HL-60 (cell line): ENCODE results near the gene ZC3H12D.
A peak's percentile ranks its signal among the peaks of the same experiment; 100 is the strongest.

Experiments used
- DNase-seq, 2 experiments: peaks; one replicate each; pipeline ENCODE4 v3.0.0-alpha.2; 2010 to 2020; ENCODE audit warnings: low read depth in 1 of 2, low spot score in 1 of 2
- H3K27ac ChIP-seq: fragments of 250-450 bp; sonication (Bioruptor Pico); replicated peaks from 2 replicates; pipeline ENCODE4 v1.5.1; 2020; ENCODE audit warnings: mild to moderate bottlenecking, moderate library complexity
- H3K27me3 ChIP-seq: fragments of 250-450 bp; sonication (Bioruptor Pico); 2 replicates; pipeline ENCODE4 v1.5.1; 2021; ENCODE audit warnings: mild to moderate bottlenecking, moderate library complexity; ENCODE audit not compliant: insufficient read depth, poor library complexity, severe bottlenecking
- H3K4me3 ChIP-seq: replicated peaks from 2 replicates; pipeline ENCODE4 v1.5.1; 2011; ENCODE audit warnings: mild to moderate bottlenecking, control low read depth, low read length; ENCODE audit not compliant: insufficient read depth
- GABPA ChIP-seq: IDR thresholded peaks from 2 replicates; pipeline ENCODE4 v1.6.1; 2012; ENCODE audit warnings: low read depth
- POLR2AphosphoS5 ChIP-seq: IDR thresholded peaks from 2 replicates; pipeline ENCODE4 v1.6.1; 2012; ENCODE audit warnings: low read depth
- SPI1 ChIP-seq: IDR thresholded peaks from 2 replicates; pipeline ENCODE4 v1.6.1; 2012; ENCODE audit warnings: low read depth, mild to moderate bottlenecking, borderline replicate concordance
- TF ChIP-seq, protein P1 (sequence below): IDR thresholded peaks from one replicate; pipeline ENCODE4 v1.5.1; 2011; ENCODE audit warnings: low read length, control low read depth, inconsistent platforms; ENCODE audit not compliant: insufficient read depth
- TF ChIP-seq, protein P2 (sequence below): IDR thresholded peaks from 2 replicates; pipeline ENCODE4 v1.6.1; 2012; ENCODE audit warnings: low read depth; ENCODE audit not compliant: insufficient replicate concordance

The ZC3H12D gene

DNA sequence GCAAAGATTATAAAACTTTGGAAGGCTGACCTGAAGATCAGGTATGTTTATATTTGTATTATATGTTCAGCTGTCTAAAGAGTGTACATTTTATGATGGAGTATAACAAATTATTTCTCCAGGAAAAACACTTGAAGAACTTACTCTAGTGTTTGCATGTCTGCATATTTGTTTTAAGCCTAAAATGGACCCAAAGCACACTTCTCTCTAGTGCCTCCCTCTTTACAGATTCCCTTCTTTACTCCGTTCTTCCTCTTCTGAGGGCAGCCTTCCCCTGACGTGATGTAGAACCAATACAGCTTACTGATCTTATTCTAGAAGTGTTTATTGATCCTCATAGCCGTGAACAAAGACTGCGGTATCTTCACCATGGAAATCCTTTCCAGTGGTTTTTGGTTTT lies 70.8 kb downstream of the ZC3H12D start:
- Histone ChIP-seq H3K27ac (no peak overlapping the region), H3K4me3 (no peak overlapping the region), H3K27me3 (no peaks in the 10 kb centered on the region)
- TF ChIP-seq, protein P1, sequence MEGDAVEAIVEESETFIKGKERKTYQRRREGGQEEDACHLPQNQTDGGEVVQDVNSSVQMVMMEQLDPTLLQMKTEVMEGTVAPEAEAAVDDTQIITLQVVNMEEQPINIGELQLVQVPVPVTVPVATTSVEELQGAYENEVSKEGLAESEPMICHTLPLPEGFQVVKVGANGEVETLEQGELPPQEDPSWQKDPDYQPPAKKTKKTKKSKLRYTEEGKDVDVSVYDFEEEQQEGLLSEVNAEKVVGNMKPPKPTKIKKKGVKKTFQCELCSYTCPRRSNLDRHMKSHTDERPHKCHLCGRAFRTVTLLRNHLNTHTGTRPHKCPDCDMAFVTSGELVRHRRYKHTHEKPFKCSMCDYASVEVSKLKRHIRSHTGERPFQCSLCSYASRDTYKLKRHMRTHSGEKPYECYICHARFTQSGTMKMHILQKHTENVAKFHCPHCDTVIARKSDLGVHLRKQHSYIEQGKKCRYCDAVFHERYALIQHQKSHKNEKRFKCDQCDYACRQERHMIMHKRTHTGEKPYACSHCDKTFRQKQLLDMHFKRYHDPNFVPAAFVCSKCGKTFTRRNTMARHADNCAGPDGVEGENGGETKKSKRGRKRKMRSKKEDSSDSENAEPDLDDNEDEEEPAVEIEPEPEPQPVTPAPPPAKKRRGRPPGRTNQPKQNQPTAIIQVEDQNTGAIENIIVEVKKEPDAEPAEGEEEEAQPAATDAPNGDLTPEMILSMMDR: no peak
- TF ChIP-seq GABPA (no peak), SPI1 (no peak), POLR2AphosphoS5 (no peak)
- TF ChIP-seq, protein P2, sequence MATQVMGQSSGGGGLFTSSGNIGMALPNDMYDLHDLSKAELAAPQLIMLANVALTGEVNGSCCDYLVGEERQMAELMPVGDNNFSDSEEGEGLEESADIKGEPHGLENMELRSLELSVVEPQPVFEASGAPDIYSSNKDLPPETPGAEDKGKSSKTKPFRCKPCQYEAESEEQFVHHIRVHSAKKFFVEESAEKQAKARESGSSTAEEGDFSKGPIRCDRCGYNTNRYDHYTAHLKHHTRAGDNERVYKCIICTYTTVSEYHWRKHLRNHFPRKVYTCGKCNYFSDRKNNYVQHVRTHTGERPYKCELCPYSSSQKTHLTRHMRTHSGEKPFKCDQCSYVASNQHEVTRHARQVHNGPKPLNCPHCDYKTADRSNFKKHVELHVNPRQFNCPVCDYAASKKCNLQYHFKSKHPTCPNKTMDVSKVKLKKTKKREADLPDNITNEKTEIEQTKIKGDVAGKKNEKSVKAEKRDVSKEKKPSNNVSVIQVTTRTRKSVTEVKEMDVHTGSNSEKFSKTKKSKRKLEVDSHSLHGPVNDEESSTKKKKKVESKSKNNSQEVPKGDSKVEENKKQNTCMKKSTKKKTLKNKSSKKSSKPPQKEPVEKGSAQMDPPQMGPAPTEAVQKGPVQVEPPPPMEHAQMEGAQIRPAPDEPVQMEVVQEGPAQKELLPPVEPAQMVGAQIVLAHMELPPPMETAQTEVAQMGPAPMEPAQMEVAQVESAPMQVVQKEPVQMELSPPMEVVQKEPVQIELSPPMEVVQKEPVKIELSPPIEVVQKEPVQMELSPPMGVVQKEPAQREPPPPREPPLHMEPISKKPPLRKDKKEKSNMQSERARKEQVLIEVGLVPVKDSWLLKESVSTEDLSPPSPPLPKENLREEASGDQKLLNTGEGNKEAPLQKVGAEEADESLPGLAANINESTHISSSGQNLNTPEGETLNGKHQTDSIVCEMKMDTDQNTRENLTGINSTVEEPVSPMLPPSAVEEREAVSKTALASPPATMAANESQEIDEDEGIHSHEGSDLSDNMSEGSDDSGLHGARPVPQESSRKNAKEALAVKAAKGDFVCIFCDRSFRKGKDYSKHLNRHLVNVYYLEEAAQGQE: no peak
- DNase-seq: no peak

DNA sequence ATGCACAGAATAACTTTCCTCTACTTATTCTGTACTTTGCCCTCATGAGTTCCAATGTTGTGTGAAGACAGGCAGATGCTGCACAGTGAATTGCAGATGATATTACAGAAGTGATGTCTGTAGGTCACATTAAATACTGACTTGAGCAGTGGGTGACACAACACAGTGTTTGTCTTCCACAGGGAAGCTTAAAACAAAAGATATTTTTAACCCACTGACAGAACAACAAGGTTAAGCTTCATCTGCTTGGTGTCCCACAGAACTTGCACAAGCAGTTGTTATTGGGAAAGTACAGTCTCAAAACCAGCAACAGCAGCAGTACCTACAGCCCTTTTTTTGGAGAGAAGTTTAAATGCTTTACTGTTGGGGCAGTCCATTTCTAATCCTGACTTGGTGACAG lies 74.3 kb downstream of the ZC3H12D start:
- peak in 1 of 2 experiments; percentile 21 for DNase-seq
- TF ChIP-seq, protein P2: no peak
- TF ChIP-seq, protein P1: no peak
- no peak for TF ChIP-seq GABPA
- TF ChIP-seq POLR2AphosphoS5: no peak
- TF ChIP-seq SPI1: no peak
- no peak overlapping the region for H3K27ac ChIP-seq
- H3K4me3 ChIP-seq: no peak overlapping the region
- no peaks in the 10 kb centered on the region for H3K27me3 ChIP-seq

DNA sequence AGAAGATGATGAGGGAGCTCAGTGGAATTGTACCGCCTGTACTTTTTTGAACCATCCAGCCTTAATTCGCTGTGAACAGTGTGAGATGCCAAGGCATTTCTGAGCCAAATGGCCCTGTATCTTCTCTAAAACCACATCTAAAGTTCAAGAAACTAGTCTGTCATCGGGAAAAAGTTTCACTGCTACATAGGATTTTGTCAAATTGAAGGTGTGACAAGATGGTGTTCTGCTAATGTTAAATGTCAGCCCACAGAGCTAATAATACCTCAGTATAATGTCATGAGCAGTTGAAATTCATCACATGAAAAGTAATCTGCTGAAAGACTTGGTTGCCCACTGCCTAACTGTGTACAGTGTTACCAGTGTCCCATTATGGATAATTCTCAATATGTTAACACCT lies 75.2 kb downstream of the ZC3H12D start:
- no peak for TF ChIP-seq GABPA
- no peak for TF ChIP-seq SPI1
- TF ChIP-seq, protein P1: no peak
- TF ChIP-seq, protein P2: no peak
- no peak for TF ChIP-seq POLR2AphosphoS5
- no peak overlapping the region for H3K27ac ChIP-seq
- no peak overlapping the region for H3K4me3 ChIP-seq
- no peak for DNase-seq
- H3K27me3 ChIP-seq: no peaks in the 10 kb centered on the region
